Activated CD4-positive, alpha-beta T cell treated with anti-CD3 and anti-CD28 coated beads, Interleukin-2, amount 50 U/mL, for 24 hours (primary cell): ENCODE results near the gene THOP1.

Experiments
- DNase-seq, 2 donors: peaks; one replicate each; pipeline ENCODE4 v3.0.0-alpha.2; 2020; ENCODE audit warnings: low read depth in 1 of 2, low spot score in 1 of 2

Gene THOP1

DNA sequence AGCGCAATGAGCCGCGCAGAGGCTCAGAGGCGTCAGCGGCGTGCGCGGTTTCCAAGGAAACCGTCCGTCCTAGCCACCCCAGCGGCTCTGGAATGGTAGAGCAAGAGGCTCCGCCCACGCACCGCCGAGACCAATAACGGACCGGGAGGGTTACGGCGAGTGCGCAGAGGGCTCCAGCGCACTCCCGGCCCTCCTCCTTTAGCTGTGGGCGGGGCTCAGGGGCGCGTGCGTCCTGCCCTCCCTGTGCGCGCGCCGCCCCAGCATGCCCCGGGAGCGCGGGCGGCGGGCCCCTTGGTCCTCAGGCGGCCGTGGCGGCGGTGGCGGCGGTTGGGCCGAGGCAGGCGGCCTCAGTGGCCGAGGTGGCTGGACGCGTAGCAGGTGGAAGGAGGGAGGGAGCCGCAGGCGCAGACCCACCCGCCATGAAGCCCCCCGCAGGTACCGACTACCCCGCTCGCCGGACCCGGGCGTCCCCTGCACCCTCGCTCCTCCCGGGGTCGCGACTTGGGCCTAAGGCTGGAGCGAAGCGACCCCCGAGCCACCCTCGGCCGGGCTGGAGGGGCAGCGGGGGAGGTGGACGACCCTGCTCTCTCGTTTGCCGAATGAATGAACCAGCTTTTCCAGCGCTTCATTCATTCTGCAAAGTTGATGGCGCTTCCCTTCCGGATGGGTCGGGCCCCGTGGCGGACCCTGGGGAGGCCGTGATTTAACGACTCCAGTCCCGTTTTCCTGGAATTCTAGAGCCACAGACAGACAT is at the start of gene THOP1:
Gene THOP1, plus strand, starts transcription at position 260 of the 754 bp plus-strand sequence. Its CDS starts 160 bp downstream, at position 420.
- peak; percentile 98 to 99 for DNase-seq

DNA sequence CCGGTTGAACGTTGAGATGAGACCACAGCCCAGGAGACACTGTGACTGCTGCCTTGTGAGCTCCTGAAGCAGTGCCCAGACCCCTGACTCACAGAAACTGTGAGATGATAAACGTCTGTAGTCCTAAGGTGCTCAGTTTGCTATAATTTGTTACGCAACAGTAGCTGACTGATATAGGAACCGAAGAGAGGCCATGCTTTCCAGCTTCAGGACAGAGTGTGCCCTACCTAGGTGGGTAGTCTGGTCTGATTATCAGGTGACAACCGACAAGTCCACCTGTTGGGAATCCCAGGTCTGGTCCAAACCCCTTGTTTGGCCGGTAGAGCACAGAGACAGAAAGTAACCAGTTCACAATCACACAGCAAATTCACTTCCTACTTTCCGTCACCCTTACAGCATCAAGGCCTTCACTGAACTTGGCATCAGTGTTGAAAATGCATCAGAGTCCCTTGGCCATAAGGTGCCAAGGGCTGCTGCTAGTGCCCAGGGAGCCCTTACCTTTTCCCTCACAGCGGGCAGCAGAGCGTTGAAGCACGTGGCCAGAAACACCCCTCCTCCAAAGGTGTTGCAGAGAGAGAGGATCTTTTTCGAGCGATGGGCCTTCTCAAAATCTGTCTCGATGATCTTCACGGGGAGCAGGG is 48.6 kb upstream of the THOP1 start:
- DNase-seq = no peak

DNA sequence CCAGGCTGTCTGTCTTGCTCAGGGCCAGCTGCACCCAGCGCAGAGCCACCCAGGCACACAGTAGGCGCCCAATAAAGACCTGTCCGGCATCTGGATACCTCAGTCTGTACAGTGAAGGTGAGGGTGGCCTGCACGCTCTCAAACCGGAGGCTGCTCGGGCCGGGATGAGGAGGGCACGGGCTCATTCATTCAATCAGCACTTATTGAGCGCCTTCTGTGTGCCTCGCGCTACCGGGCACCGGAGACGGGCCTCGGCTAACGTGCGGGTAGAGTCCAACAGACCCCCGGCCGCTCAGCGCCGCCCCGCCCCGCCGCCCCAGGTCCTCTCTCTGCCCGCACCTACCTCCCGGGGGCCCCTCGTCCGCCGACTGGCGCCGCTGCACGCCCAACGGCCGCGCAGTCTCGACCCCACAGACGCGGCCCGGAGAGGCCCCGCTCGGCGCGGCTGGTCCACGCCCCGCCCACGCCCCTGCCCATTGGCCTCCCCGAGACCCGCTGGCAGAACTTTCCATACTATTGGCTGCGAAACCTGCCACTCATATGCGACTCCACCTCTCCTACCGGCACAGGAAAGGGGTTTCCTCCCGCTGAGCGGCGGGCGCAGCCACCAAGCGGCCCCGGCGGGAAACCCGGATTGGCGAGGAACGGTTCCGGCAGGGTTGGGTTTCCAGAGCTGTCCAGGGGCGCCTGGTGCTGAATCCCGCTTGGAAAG is 45.5 kb upstream of the THOP1 start, which contains the start of gene SLC39A3:
Gene SLC39A3, minus strand, starts transcription at position 416 of the 712 bp plus-strand sequence. CDS start 2,760 bp downstream, outside the sequence.
- peak; percentile 98 to 100 for DNase-seq

DNA sequence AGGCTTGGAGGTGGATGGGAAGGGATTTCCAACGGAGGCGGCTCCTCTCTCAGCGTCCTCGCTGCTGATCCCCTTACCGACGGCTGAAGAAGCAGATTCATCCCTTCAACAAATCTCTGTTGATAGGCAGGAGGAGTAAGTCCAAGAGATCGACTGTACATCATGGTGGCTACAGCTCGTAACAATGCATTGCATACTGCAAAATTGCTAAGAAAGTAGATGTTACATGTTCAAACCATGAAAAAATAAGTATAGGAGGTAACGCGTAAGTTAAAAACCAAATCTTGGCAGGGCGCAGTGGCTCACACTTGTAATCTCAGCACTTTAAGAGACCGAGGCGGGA is 45.0 kb upstream of the THOP1 start:
- DNase-seq = no peak

DNA sequence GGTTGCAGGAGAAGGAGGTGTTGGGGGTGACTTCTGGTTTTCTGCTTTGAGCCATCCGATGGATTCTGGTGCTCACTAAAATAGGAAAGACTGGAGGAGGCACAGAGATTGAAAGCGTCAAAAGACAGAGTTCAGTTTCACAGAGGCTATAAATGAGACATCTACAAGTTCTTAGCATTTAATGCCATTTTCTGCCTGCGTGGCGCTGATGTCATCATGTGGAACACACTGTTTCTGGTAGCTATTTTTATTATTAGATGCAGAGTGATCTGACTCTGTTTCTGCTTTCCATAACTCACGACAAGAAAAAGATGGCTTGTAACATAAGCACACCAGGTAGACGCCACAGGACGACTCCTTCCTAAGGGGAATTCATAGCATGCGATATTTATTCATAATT is 42.2 kb upstream of the THOP1 start:
- no peak for DNase-seq

DNA sequence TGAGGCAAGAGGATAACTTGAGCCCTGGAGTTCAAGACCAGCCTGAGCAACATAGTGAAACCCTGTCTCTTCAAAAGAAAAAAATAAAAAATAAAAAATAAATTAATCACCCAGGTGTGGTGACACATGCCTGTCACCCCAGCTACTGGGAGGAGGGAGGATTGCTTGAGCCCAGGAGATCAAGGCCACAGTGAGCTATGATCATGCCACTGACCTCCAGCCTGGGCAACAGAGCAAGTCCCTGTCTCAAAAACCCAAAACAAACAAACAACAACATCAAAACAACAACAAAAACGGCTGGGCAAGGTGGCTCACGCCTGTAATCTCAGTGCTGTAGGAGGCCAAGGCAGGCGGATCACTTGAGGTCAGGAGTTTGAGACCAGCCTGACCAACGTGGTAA is 41.2 kb upstream of the THOP1 start:
- DNase-seq = no peak

DNA sequence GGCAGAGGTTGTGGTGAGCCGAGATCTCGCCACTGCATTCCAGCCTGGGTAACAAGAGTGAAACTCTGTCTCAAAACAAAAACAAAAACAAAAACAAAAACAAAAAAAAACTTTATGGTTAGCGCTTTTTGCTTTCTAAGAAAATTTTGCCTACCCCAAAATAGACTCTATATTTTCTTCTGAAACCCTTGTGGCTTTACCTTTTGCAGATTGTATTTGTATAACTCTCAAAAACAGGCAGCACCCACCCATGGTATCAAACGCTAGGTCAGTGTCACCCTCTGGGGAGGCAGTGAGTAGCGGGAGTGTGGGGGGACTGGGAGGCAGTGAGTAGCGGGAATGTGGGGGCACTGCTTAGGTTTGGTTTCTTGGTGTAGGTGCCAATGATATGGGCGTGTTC is 38.0 kb upstream of the THOP1 start:
- DNase-seq = no peak

DNA sequence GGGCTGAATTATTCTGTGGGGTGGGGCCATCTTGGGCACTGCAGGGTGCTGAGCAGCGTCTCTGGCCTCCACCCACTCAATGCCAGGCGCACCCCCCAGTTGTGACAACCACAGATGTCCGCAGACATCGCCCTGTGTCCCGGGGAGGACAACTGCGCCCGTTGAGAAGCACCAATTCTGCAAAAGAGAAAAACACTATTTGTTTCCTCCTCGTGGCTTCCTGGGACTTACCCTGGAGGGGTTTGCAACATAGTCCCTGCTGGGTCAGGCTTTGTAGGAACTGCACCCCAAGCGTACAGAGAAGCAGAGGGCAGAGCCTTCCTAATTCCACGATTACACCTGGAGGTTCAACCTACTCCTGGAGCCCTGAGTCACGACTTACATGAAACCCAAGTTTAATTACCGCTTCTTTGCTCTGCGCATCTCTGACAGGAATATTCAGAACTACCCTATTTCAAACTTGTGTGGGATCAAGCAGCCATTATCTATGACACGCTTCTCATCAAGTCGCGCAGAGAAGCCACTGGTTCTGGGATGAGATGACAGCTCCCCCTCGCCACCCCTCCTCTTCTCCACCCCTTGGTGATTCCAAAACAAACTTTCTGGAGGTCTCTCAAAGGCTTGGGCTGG is 34.4 kb upstream of the THOP1 start:
- DNase-seq = no peak

DNA sequence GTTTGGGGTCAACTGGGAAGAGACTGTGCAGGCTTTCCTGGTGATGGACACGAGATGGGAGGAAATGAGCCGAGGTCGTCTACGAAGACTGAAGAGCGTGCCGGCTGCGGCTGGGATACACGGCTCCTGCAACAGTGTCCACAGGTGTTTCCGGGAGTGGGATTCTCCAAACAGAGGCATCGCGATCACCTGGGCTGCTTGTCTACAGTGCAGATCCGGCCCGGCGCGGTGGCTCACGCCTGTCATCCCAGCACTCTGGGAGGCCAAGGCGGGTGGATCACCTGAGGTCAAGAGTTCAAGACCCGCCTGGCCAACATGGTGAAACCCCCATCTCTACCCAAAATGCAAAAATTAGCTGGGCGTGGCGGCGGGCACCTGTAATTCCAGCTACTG is 33.9 kb upstream of the THOP1 start:
- no peak for DNase-seq

DNA sequence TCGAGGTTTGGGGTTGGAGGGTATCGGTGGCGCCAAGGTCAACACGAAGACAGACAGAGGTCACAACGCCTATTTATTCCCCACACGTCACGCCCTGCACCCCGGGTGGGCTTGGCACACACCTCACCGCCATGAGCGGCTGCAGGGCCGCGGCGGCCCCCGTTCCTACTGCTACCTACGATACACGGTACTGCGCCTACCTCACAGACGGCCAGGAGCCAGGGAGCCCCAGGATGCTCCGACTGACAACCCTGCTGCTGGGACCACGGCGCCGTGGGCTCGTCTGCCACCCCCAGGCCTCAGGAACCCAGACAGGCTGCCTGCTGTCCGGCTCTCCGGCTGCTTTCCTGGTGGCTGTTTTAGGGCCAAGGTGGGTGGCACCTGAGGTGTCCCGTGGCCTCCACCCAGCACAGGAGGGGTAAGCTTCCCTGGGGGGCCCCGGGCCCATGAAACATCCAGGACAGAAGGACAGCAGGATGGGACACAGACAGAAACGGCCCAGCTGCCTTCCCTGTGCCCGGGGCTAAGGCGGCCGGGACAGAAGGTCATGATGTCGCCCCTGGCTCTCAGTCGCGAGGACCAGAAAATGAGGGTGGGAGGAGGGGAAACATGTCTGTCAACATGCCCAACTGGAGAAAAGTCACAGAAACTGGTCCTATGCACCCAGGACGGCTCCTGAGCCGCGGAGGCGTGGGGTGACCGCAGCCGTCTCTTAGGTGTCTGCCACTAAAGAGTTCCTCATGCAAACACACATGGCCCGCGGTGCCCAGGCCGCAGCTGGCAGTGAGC is 30.4 kb upstream of the THOP1 start:
- no peak for DNase-seq

DNA sequence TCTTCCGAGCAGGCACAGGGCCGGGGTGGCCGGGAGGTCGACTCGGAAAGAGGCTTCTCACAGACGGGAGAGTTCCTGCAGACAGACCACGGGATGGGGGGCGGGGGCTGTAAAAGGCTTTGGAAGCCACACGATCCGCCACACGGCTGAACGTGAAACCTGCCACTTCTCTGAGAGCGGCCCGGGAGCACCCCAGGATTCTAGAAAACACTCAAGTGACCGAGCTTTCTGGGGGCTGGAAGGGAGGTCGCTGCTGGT is 29.9 kb upstream of the THOP1 start:
- no peak for DNase-seq

DNA sequence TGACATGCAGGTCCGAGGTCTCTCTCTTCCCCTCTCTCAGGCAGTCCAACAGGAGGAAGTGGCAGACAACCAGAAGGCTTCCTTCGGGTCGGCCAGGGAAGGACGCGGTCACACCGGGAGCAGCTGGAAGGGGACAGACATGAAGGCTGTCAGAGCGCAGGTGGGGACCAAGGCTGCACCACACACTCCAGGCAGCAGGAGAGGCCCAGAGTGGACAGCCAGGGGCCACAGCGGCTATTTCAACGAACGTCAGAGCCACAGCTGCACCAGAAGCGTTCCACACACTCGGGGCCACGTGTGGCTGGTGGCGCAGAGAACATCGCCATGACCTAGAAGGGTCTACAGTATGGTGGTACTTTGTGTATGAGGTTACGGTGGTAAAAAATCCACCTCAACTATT is 29.5 kb upstream of the THOP1 start:
- no peak for DNase-seq

DNA sequence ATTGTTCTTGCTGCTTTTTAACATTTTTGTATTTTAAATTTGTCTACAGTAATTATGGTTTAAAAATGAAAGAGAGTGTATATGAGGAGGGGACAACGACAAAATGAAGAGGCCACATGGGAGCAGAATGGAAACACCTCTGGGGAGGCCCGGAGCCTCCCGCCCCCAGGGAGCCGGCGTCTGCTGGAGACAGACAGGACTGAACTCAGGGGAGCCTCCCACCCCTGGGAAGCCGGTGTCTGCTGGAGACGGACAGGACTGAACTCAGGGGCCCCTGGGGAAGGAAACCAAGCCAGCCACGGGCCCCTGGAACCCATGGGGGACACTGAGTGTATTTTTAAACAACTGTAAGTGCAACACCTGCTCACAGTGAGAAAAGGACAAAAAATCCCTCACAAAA is 28.8 kb upstream of the THOP1 start:
- no peak for DNase-seq

DNA sequence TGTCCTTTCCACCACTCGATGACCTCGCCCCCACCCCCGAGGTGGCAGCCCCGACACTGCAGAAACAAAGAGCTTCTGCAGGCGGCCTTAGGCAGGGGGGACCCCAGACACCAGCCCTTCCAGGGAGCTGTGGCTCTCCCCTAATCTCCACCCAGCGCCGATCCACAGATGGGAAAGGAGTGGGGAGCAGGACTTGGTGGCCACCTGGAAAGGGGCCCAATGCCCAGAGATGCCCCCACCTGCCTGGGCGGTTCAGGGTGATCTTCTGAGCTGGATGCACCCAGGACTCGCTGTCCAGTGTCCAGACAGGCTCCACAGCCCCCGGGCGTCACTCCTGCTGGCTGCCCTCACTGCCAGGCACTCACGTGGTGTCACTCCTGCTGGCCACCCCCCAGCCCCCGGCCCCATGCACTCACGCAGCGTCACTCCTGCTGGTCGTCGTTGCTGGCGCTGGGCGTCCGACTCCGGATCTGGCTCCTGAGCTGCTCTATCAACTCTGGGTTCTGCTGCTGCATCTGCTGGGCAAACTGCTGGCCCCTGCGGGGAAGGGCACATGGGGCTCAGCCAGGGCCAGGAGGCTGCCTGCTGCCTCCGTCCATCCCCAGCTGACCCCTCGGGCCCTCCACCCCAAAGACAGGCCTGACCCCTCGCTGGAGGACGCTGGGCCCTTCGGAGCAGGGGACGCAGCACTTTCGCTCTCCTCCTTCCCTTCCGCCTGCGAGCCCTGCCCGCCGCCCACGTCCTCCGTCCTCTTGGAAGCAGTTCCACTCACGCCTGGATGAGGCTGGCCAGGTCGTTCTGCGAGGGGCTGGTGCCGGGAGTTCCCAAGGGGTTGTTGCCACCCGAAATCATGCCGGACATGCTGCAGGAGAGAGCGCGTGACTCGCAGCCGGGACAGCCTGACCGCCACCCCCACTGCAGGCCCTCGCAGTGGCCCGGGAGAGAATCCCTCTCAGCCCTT is 28.1 kb upstream of the THOP1 start:
- no peak for DNase-seq

DNA sequence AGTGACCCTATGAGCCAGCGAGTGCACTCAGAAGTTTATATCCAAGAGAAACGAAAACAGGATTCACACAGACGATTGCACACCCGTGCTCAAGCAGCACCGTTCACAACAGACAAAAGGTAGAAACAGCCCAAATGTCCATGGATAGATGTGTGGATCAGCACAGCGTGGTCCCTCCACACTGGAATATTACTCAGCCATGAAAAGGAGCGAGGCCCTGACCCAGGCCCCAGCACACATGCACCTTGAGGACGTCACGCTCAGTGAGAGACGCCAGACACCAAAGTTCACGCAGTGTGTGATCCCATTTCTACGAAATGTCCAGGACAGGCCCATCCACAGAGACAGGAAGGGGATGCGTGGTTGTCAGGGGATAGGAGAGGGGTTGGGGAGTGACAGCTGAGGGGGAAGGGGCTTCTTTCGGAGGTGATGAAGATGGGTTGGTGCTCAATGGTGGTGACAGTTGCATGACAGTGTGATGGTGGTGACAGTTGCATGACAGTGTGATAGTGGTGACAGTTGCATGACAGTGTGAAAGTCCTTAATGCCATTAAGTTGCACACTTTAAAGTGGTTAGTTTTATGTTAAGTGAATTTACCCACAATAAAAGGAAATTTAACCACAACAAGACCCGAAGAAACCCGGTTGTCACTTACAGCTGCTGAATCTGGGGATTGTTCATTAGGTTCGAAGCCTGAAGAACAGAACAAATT is 26.5 kb upstream of the THOP1 start:
- DNase-seq = no peak

DNA sequence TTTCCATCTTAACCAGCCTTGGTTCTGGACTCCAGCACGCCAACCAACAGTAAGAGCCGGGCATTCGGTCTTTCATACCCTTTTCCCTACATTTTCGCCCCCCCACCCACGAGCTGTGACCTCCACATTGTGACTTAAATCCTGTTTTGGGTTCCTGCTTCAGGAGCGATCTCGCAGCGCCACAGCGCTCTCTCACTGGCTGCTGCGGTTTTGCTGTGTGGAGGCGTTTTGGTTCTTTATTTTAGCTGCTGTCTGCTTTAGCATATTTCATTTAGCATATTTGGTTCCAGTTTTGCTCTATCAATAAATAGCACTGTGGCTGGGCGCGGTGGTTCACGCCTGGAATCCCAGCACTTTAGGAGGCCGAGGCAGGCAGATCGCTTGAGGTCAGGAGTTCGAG is 25.9 kb upstream of the THOP1 start:
- no peak for DNase-seq

DNA sequence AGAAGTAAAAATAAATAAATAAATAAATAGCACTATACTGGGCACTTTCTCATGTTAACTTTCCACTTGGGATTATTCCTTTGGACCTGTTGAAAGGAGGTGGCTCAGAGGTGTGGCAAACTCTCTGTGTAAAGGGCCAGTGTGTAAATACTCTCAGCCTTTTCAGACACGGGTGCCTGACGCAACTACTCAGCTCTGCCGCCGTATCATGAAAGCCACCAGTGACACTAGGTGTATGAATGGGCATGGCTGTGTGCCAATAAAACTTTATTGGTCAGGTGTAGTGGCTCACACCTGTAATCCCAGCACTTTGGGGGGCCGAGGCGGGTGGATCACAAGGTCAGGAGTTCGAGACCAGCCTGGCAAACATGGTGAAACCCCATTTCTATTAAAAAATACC is 25.3 kb upstream of the THOP1 start:
- DNase-seq = no peak

DNA sequence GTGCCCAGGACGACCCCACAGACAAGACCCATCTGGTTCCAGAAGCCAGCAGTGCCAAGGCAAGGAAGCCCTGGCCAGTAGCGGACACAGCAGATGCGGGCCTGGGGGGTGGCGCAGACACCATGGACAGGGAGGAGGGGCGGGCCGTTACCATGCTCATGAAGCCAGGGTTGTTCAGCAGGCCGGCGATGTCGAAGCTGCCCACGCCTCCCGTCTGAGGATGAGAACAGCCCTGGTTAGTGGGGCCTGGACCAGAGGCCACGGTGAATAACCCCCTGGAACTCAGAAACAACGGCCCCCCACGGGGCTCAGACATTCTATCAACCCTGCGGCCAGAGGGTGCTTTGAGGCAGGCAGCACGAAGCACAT is 24.0 kb upstream of the THOP1 start:
- DNase-seq = no peak

DNA sequence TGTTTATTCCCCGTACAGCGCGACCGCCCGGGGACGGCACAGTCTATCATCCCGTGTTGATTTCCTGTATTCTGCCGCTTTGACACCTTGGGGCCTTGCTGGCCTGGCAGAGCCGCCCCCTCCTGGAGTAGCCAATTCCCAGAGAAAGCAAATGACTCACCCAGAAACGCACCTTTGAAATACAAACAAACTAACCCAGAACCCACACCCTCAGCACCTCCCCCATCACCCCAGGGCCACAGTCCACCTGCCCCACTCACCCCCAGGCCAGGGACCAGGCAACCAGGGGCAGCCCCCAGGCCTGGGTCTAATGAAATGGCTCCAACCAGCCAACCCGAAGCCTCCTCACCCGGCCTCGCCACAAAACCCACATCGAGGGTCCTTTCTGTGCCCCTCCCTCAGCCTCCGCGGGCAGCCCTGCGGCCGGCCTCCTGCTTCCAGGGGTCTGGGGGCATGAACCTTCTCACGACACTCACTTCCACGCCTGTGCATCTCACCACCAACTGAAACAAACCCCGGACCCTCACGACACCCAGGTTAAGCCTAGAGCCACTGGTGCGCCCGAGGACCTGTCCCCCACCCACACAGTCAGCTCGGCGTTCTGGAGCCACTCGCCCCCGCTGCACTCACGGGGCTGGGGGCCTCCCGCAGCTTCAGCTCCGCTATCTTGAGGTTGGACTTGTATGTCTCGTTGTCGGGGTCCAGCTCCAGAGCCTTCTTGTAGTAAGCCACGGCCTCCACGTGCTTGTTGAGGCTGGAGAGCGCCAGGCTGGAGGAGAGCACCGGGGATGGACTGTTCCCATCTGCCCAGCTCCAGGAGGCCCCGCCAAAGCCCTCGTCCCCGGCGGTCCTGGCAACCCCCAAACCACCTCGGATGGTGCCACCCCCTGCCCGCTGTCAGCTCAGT is 23.2 kb upstream of the THOP1 start:
- DNase-seq = no peak
